Caco-2 (cell line): ENCODE data around the gene RIMBP3C. TPM values are rescaled to one million over a fixed set of nuclear protein-coding genes. Genes with fewer than 3 reads are reported as not detected.

ENCODE experiments used
- BruUV-seq: library from RNA; stranded (reverse); fragments of 400-500 nt; replicated peaks from 2 replicates; lab custom pipeline; 2021; lab: Mats Ljungman, UMichigan
- CTCF ChIA-PET: fragments of 300-600 bp; sonication (Branson Sonifier 250); formaldehyde crosslinking; loops from one replicate; lab custom pipeline; 2022; ENCODE audit warnings: antibody characterized with exemption; lab: Charles Lee
- POLR2A ChIA-PET: fragments of 300-600 bp; sonication (Branson Sonifier 250); formaldehyde crosslinking; loops from one replicate; lab custom pipeline; 2022; ENCODE audit warnings: antibody characterized with exemption; lab: Charles Lee
- DNase-seq, 2 experiments: peaks; one replicate each; pipeline versions ENCODE4 v3.0.0 to v3.0.0-alpha.2; 2020 to 2022
- H3K27me3 ChIP-seq: replicated peaks from 2 replicates; pipeline ENCODE4 v1.6.0; 2011; ENCODE audit warnings: low read length; ENCODE audit not compliant: control insufficient read depth, insufficient read depth
- H3K36me3 ChIP-seq: 2 replicates; pipeline ENCODE4 v1.5.1; 2011; ENCODE audit warnings: low read length; ENCODE audit not compliant: control insufficient read depth, insufficient read depth
- H3K4me1 ChIP-seq: fragments of 250-450 bp; sonication (Bioruptor Pico); 2 replicates; pipeline ENCODE4 v1.5.1; 2020; ENCODE audit warnings: mild to moderate bottlenecking
- H3K4me3 ChIP-seq: 2 replicates; pipeline ENCODE4 v1.5.1; 2011; ENCODE audit warnings: low read depth, mild to moderate bottlenecking, control low read depth, low read length
- H3K9me3 ChIP-seq: fragments of 250-450 bp; sonication (Bioruptor Pico); 2 replicates; pipeline ENCODE4 v1.5.1; 2020; ENCODE audit warnings: mild to moderate bottlenecking, moderate library complexity
- H3K27ac Mint-ChIP-seq: one replicate; pipeline ENCODE4 v1.8.0; 2022; ENCODE audit warnings: mixed read lengths; ENCODE audit not compliant: unreplicated experiment
- H3K27me3 Mint-ChIP-seq: one replicate; pipeline ENCODE4 v1.8.0; 2022; ENCODE audit warnings: mixed read lengths; ENCODE audit not compliant: insufficient read depth, unreplicated experiment
- H3K36me3 Mint-ChIP-seq: one replicate; pipeline ENCODE4 v1.8.0; 2022; ENCODE audit warnings: mild to moderate bottlenecking, mixed read lengths; ENCODE audit not compliant: insufficient read depth, unreplicated experiment
- H3K4me1 Mint-ChIP-seq: one replicate; pipeline ENCODE4 v1.8.0; 2022; ENCODE audit warnings: low read depth, mixed read lengths; ENCODE audit not compliant: unreplicated experiment
- H3K4me3 Mint-ChIP-seq: one replicate; pipeline ENCODE4 v1.8.0; 2022; ENCODE audit warnings: mild to moderate bottlenecking, moderate library complexity, mixed read lengths; ENCODE audit not compliant: unreplicated experiment
- H3K9me3 Mint-ChIP-seq: one replicate; pipeline ENCODE4 v1.8.0; 2022; ENCODE audit warnings: mixed read lengths; ENCODE audit not compliant: unreplicated experiment
- intact Hi-C: fragments of 100-400 bp; cut with micrococcal nuclease; formaldehyde crosslinking; loops from one replicate; pipeline ENCODE4 v1.10.0; 2022; ENCODE audit not compliant: unreplicated experiment
- total RNA-seq: library from RNA; stranded (reverse); gene quantifications from 2 replicates; pipeline ENCODE4 v1.2.3, GENCODE V29; 2022
- TF ChIP-seq, protein P1 (sequence below), 2 experiments: fragments of 200-600 bp in 1 of 2; IDR thresholded peaks; 1 replicate in 1 of 2; 2 replicates in 1 of 2; pipeline versions ENCODE4 v1.5.1 to v1.8.0; 2011 to 2022; ENCODE audit warnings: antibody characterized with exemption in 1 of 2, control low read depth in 1 of 2, inconsistent platforms in 1 of 2, low read depth in 1 of 2, low read length in 1 of 2, mild to moderate bottlenecking in 1 of 2, moderate library complexity in 1 of 2; ENCODE audit not compliant: insufficient read depth in 1 of 2, severe bottlenecking in 1 of 2, unreplicated experiment in 1 of 2

RIMBP3C gene
- total RNA-seq, 1 experiment from 2014 or later, result 0.39 TPM

- BruUV-seq, result no TSS peak
- Mint-ChIP-seq H3K4me1 (peaks cover 32% of the 10 kb centered on the region), H3K27ac (peak overlapping the region; percentile 43), H3K36me3 (peaks cover 34% of the 10 kb centered on the region), H3K9me3 (no peaks in the 10 kb centered on the region), H3K27me3 (no peaks in the 10 kb centered on the region), H3K4me3 (peak overlapping the region; percentile 61)
- TF ChIP-seq, protein P1, sequence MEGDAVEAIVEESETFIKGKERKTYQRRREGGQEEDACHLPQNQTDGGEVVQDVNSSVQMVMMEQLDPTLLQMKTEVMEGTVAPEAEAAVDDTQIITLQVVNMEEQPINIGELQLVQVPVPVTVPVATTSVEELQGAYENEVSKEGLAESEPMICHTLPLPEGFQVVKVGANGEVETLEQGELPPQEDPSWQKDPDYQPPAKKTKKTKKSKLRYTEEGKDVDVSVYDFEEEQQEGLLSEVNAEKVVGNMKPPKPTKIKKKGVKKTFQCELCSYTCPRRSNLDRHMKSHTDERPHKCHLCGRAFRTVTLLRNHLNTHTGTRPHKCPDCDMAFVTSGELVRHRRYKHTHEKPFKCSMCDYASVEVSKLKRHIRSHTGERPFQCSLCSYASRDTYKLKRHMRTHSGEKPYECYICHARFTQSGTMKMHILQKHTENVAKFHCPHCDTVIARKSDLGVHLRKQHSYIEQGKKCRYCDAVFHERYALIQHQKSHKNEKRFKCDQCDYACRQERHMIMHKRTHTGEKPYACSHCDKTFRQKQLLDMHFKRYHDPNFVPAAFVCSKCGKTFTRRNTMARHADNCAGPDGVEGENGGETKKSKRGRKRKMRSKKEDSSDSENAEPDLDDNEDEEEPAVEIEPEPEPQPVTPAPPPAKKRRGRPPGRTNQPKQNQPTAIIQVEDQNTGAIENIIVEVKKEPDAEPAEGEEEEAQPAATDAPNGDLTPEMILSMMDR (IDR thresholded peaks at IDR 0.05; ENCODE audit: insufficient read depth in 1 of 2, low read depth in 1 of 2, low read length in 1 of 2, severe bottlenecking in 1 of 2, unreplicated experiment in 1 of 2), result no peak
- H3K9me3 ChIP-seq, result no peaks in the 10 kb centered on the region
- no peak overlapping the region for H3K4me3 ChIP-seq
- DNase-seq, result no peak
- ChIA-PET CTCF (interaction anchor here (1.3 to 1.5 kb wide), 3 partner anchors 56 to 73 kb away, joined by 4 to 6 read pairs (median 5); partner anchors contain the start of gene YDJC), POLR2A (no interaction called here)
- intact Hi-C loops, result no loop called here
- peaks cover 62% of the 10 kb centered on the region for H3K4me1 ChIP-seq
- peaks cover 2% of the 10 kb centered on the region; the same call in 1 of the 2 replicates for H3K36me3 ChIP-seq
- no peaks in the 10 kb centered on the region for H3K27me3 ChIP-seq
Observed at GRCh38 chr22:21573293-21573734, 22.1 kb upstream of the RIMBP3C start.

- DNase-seq, result no peak
- Mint-ChIP-seq H3K4me1 (peaks cover 31% of the 10 kb centered on the region), H3K9me3 (no peaks in the 10 kb centered on the region), H3K27me3 (no peaks in the 10 kb centered on the region), H3K4me3 (no peak overlapping the region), H3K27ac (no peak overlapping the region), H3K36me3 (peaks cover 23% of the 10 kb centered on the region)
- peaks cover 54% of the 10 kb centered on the region for H3K4me1 ChIP-seq
- no TSS peak for BruUV-seq
- ChIA-PET POLR2A (no interaction called here), CTCF (no interaction called here)
- H3K4me3 ChIP-seq, result no peak overlapping the region
- TF ChIP-seq, protein P1 (IDR thresholded peaks at IDR 0.05; ENCODE audit: insufficient read depth in 1 of 2, low read depth in 1 of 2, low read length in 1 of 2, severe bottlenecking in 1 of 2, unreplicated experiment in 1 of 2), result no peak
- H3K36me3 ChIP-seq, result peaks cover 2% of the 10 kb centered on the region; the same call in 1 of the 2 replicates
- no peaks in the 10 kb centered on the region for H3K27me3 ChIP-seq
- intact Hi-C loops, result no loop called here
- H3K9me3 ChIP-seq, result no peaks in the 10 kb centered on the region
Observed at GRCh38 chr22:21571679-21572078, 20.4 kb upstream of the RIMBP3C start.

DNA sequence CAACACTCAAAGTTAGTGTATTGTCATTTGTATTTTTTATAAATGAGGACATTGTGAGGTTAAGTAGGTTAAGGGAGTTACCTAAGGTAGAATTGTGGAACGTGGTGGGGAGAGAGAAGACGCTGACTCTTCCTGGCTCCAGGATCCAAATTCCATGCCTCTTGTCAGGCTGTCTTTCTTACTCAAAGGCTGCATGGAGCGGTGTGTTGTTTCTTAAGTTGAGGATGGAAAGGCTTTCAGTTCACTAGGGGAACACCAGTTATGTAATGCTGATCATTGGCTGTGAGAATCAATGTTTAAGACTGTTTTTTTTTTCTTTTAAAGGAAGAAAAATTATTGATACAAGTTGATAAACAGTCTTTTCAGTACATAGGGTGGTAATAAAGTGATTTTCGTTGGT, 19.1 kb upstream of the RIMBP3C start:
- Histone ChIP-seq H3K9me3 (no peaks in the 10 kb centered on the region), H3K27me3 (no peaks in the 10 kb centered on the region), H3K4me1 (peaks cover 54% of the 10 kb centered on the region), H3K4me3 (no peak overlapping the region), H3K36me3 (peaks cover 2% of the 10 kb centered on the region; the same call in 1 of the 2 replicates)
- DNase-seq, result no peak
- CTCF ChIA-PET, result no interaction called here
- Mint-ChIP-seq H3K27ac (no peak overlapping the region), H3K27me3 (no peaks in the 10 kb centered on the region), H3K4me1 (peaks cover 31% of the 10 kb centered on the region), H3K36me3 (peaks cover 15% of the 10 kb centered on the region), H3K4me3 (no peak overlapping the region), H3K9me3 (no peaks in the 10 kb centered on the region)
- TF ChIP-seq, protein P1 (IDR thresholded peaks at IDR 0.05; ENCODE audit: insufficient read depth in 1 of 2, low read depth in 1 of 2, low read length in 1 of 2, severe bottlenecking in 1 of 2, unreplicated experiment in 1 of 2), result no peak
- POLR2A ChIA-PET, result no interaction called here
- intact Hi-C loops, result no loop called here
- BruUV-seq, result no TSS peak
